Thyroid gland (tissue), 4 donors: Measurements from ENCODE around the gene EIF6.

Experiments used
- CTCF ChIP-seq, 6 experiments: fragments of 200-600 bp in 3 of 6; fragments of 450-650 bp in 3 of 6; sonication (generic) in 3 of 6; IDR thresholded peaks; one replicate each; pipeline ENCODE4 v1.5.1; 2016 to 2019; ENCODE audit warnings: antibody characterized with exemption in 6 of 6, mild to moderate bottlenecking in 2 of 6, inconsistent platforms in 1 of 6, moderate library complexity in 1 of 6
- POLR2A ChIP-seq, 2 donors: fragments of 450-650 bp; IDR thresholded peaks; one replicate each; pipeline ENCODE4 v1.6.1; 2017; ENCODE audit warnings: antibody characterized with exemption in 2 of 2, mild to moderate bottlenecking in 2 of 2, moderate library complexity in 1 of 2

- TF ChIP-seq POLR2A (IDR thresholded peaks at IDR 0.05) (no peak), CTCF (IDR thresholded peaks at IDR 0.05) (no peak)
Measured at GRCh38 chr20:35288325-35289060, 3.9 kb upstream of the EIF6 start.
